Tibial artery (tissue), 4 donors: ENCODE results near the gene MPC1.

Experiments used
- DNase-seq, 2 donors: peaks; one replicate each; pipeline ENCODE4 v3.0.0-alpha.2; 2019
- H3K27ac ChIP-seq, 2 donors: fragments of 200-600 bp; sonication (generic) in 1 of 2; 1 replicate in 1 of 2; 2 replicates in 1 of 2; pipeline ENCODE4 v1.5.1; 2018 to 2019; ENCODE audit warnings: mild to moderate bottlenecking in 1 of 2
- H3K27me3 ChIP-seq, 2 donors: fragments of 200-600 bp; sonication (generic) in 1 of 2; one replicate each; pipeline versions ENCODE4 v1.5.1 to v1.6.0; 2016 to 2019
- H3K36me3 ChIP-seq, 3 donors: fragments of 200-600 bp; sonication (generic) in 2 of 3; one replicate each; pipeline ENCODE4 v1.5.1; 2016 to 2019; ENCODE audit warnings: mild to moderate bottlenecking in 2 of 3
- H3K4me1 ChIP-seq, 4 donors: fragments of 200-600 bp; sonication (generic) in 2 of 4; 1 replicate in 3 of 4; 2 replicates in 1 of 4; pipeline ENCODE4 v1.5.1; 2016 to 2019
- H3K4me3 ChIP-seq, 2 donors: fragments of 200-600 bp; sonication (generic) in 1 of 2; 1 replicate in 1 of 2; 2 replicates in 1 of 2; pipeline ENCODE4 v1.5.1; 2018 to 2019; ENCODE audit warnings: mild to moderate bottlenecking in 2 of 2
- H3K9me3 ChIP-seq, 3 donors: fragments of 200-600 bp; sonication (generic) in 1 of 3; one replicate each; pipeline ENCODE4 v1.5.1; 2016 to 2019
- intact Hi-C: fragments of 100-400 bp; cut with DNase I; formaldehyde crosslinking; loops from one replicate; pipeline ENCODE4 v1.15.0; 2023; ENCODE audit warnings: low total_unique reads
- TF ChIP-seq, protein P1 (sequence below), 2 experiments: fragments of 200-600 bp in 1 of 2; fragments of 450-650 bp in 1 of 2; IDR thresholded peaks; one replicate each; pipeline ENCODE4 v1.5.1; 2017 to 2019; ENCODE audit warnings: antibody characterized with exemption in 2 of 2, mild to moderate bottlenecking in 1 of 2, moderate library complexity in 1 of 2

MPC1 gene

DNA sequence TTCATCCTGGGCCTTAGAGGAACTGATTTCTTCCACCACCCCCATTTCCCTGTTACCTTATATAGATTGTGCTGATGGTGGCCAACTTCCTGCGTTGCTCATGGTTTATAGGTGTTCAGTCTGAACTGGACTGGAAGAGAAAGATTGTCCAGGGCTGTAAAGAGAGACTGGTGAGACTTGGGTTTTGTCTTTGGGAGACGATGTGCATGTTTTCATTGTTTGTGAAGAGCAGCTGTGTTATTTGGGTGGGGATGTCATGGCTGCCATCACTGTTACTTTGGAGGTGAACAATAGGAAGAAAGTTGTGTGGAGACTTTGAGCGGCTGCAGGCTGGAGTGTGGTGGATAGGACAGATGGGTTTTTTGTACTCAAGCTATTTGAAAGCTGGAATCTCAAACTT, 15.6 kb upstream of the MPC1 start:
- intact Hi-C loops = loop anchor here (5.0 kb wide), 1 partner anchor 86 kb away; no protein-coding TSS in a partner anchor
- Histone ChIP-seq H3K27me3 (peaks cover 0 to 24% of the 10 kb centered on the region in 2 donors), H3K27ac (no peak overlapping the region), H3K4me1 (peaks cover 0 to 5% (median 0%) of the 10 kb centered on the region in 4 donors), H3K4me3 (no peak overlapping the region), H3K9me3 (no peaks in the 10 kb centered on the region), H3K36me3 (no peaks in the 10 kb centered on the region)
- TF ChIP-seq, protein P1, sequence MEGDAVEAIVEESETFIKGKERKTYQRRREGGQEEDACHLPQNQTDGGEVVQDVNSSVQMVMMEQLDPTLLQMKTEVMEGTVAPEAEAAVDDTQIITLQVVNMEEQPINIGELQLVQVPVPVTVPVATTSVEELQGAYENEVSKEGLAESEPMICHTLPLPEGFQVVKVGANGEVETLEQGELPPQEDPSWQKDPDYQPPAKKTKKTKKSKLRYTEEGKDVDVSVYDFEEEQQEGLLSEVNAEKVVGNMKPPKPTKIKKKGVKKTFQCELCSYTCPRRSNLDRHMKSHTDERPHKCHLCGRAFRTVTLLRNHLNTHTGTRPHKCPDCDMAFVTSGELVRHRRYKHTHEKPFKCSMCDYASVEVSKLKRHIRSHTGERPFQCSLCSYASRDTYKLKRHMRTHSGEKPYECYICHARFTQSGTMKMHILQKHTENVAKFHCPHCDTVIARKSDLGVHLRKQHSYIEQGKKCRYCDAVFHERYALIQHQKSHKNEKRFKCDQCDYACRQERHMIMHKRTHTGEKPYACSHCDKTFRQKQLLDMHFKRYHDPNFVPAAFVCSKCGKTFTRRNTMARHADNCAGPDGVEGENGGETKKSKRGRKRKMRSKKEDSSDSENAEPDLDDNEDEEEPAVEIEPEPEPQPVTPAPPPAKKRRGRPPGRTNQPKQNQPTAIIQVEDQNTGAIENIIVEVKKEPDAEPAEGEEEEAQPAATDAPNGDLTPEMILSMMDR (IDR thresholded peaks at IDR 0.05) = no peak
- no peak for DNase-seq

DNA sequence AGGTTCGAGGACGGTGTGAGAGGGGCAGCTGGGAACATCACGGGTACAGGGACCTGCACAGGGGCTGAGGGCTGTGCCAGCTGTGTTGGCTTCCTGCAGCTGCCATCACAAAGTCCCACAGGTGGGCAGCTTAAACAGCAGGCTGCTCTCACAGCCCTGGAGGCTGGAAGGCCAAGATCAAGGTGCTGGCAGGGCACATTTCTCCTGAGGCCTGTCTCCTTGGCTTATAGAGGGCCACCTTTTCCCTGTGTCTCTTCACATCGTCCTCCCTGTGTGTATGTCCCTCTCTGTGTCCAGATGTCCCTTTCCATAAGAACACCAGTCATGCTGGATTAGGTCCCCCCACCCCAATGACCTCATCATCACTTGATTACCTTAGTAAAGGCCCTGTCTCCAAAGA, 15.1 kb upstream of the MPC1 start:
- Histone ChIP-seq H3K9me3 (no peaks in the 10 kb centered on the region), H3K36me3 (no peaks in the 10 kb centered on the region), H3K4me3 (no peak overlapping the region), H3K27me3 (peaks cover 0 to 29% of the 10 kb centered on the region in 2 donors), H3K4me1 (peaks cover 0 to 5% (median 0%) of the 10 kb centered on the region in 4 donors), H3K27ac (no peak overlapping the region)
- intact Hi-C loops = loop anchor here (5.0 kb wide), 1 partner anchor 86 kb away; no protein-coding TSS in a partner anchor
- TF ChIP-seq, protein P1 (IDR thresholded peaks at IDR 0.05) = no peak
- no peak for DNase-seq

DNA sequence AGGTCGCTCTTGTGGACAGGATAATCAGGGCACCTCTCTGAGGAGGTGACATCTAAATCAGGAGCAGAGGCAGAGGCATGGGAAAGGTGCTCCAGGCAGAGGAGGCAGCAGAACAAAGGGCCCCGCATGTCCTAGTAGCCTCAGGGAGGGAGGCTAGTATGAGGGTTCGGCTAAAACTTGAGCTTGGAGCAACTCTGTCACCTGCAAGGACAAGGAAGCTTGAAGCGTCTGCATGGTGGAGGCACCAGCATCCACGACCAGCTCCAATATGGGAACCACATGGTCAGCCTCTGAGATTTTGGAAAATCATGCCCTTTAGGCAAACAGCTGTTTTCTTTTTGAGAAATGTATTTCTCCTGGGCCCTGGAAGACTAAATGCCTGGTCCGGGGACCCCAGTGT, 13.0 kb upstream of the MPC1 start:
- DNase-seq = no peak
- no peak overlapping the region for H3K27ac ChIP-seq
- H3K4me3 ChIP-seq = no peak overlapping the region
- TF ChIP-seq, protein P1 (IDR thresholded peaks at IDR 0.05) = no peak
- H3K4me1 ChIP-seq = peaks cover 0 to 3% (median 0%) of the 10 kb centered on the region in 4 donors
- no peaks in the 10 kb centered on the region for H3K9me3 ChIP-seq
- intact Hi-C loops = loop anchor here (5.0 kb wide), 1 partner anchor 83 kb away; no protein-coding TSS in a partner anchor
- no peaks in the 10 kb centered on the region for H3K36me3 ChIP-seq
- H3K27me3 ChIP-seq = peaks cover 0 to 34% of the 10 kb centered on the region in 2 donors

DNA sequence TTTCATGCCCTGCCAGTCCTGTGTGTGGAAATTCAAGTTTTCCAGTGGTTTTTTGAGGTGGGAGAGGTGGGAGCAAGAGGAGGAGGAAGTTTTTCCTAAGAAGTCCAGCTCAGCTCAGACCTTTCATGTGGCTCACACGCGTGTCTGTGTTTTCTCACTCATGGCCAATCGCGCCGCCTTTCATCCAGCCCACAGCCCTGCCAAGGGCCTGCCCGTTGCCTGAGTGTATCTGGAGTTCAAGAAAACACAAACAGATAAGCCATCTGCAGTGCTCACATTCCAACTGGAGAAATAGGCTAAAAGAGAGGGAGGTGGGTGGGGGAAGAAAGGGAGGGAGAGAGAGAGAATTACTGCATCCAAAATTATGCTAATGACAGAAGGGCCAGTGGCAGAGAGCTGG, 12.6 kb upstream of the MPC1 start:
- Histone ChIP-seq H3K4me3 (no peak overlapping the region), H3K36me3 (no peaks in the 10 kb centered on the region), H3K9me3 (no peaks in the 10 kb centered on the region), H3K27ac (no peak overlapping the region), H3K27me3 (peaks cover 0 to 34% of the 10 kb centered on the region in 2 donors), H3K4me1 (no peaks in the 10 kb centered on the region)
- TF ChIP-seq, protein P1 (IDR thresholded peaks at IDR 0.05) = no peak
- intact Hi-C loops = loop anchor here (5.0 kb wide), 1 partner anchor 83 kb away; no protein-coding TSS in a partner anchor
- no peak for DNase-seq

DNA sequence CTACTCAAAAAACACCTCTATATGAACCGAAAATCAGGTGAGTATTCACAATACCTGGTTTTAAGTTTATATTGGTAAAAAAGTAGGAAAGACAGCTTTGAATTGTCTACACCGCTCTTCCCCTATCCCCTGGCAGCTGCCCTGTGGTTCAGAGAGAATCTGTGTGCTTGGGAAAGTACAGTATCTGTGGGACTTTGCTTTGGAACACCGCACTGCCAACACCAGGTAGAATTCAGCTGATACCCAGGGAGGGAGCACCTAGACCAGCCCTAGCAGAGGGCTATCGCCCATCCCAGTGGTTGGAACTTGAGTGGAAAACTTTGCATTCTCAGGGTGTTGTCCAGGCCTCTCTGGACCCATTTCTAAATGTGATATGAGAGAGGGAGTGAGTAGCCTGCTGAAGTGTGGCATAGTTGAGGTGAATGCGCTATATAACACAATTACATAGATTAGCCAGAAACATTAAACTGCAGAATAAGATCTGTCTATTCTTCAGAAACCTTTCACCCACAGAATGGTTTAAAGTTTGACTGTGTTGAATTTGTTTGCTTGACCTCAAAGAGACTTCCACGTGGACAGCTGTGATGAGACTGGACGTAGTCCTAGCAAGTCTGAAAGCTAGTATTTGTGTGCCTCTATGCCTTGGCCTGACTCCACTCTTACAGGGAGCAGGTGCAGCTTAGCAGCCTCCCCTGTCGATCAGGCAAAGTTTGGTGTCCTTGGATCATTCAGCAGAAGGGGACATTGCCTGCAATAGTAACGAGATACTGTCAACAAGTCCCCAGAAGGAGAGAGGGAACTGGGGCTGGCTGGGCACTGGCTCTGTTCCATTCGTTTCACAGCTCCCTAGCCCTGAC, 11.5 kb upstream of the MPC1 start:
- Histone ChIP-seq H3K27me3 (peaks cover 0 to 34% of the 10 kb centered on the region in 2 donors), H3K4me1 (no peaks in the 10 kb centered on the region), H3K4me3 (no peak overlapping the region), H3K27ac (no peak overlapping the region), H3K9me3 (no peaks in the 10 kb centered on the region), H3K36me3 (no peaks in the 10 kb centered on the region)
- TF ChIP-seq, protein P1 (IDR thresholded peaks at IDR 0.05) = no peak
- no peak for DNase-seq
- intact Hi-C loops = no loop called here
